Body of pancreas (tissue), 4 donors: ENCODE measurements around the gene ITM2C. TPM values are rescaled to one million over a fixed set of nuclear protein-coding genes. Genes with fewer than 3 reads are reported as not detected.

Experiments used
- ATAC-seq: fragments of 150-250 bp; one replicate; pipeline ENCODE4 v1.9.1; 2016
- DNase-seq, 4 donors: peaks; one replicate each; pipeline ENCODE4 v3.0.0-alpha.2; 2019
- H3K27ac ChIP-seq, 4 donors: fragments of 200-600 bp; sonication (generic); 1 replicate in 3 of 4; 2 replicates in 1 of 4; pipeline versions ENCODE4 v1.5.1 to v1.6.1; 2016 to 2019; ENCODE audit warnings: mild to moderate bottlenecking in 1 of 4, mixed read lengths in 1 of 4, moderate library complexity in 1 of 4
- H3K27me3 ChIP-seq, 2 donors: fragments of 200-600 bp; sonication (generic); one replicate each; pipeline ENCODE4 v1.6.0; 2016; ENCODE audit warnings: mild to moderate bottlenecking in 1 of 2
- H3K36me3 ChIP-seq, 2 donors: fragments of 200-600 bp; sonication (generic); replicated peaks in 1 of 2; 2 replicates each; pipeline ENCODE4 v1.5.1; 2016; ENCODE audit warnings: low read depth in 2 of 2; ENCODE audit not compliant: insufficient read depth in 1 of 2
- H3K4me1 ChIP-seq: fragments of 200-600 bp; sonication (generic); one replicate; pipeline ENCODE4 v1.6.0; 2016
- H3K4me3 ChIP-seq, 2 donors: fragments of 200-600 bp; sonication (generic); 1 replicate in 1 of 2; 2 replicates in 1 of 2; pipeline ENCODE4 v1.5.1; 2016 to 2019
- H3K9me3 ChIP-seq, 3 donors: fragments of 200-600 bp; sonication (generic); 1 replicate in 2 of 3; 2 replicates in 1 of 3; pipeline ENCODE4 v1.5.1; 2016
- CTCF ChIP-seq, 7 experiments: fragments of 450-650 bp in 4 of 7; fragments of 200-600 bp in 3 of 7; sonication (generic) in 3 of 7; IDR thresholded peaks; one replicate each; pipeline ENCODE4 v1.5.1; 2016 to 2019; ENCODE audit warnings: antibody characterized with exemption in 7 of 7
- POLR2A ChIP-seq, 3 donors: fragments of 450-650 bp; IDR thresholded peaks; one replicate each; pipeline ENCODE4 v1.6.1; 2016; ENCODE audit warnings: antibody characterized with exemption in 3 of 3, mild to moderate bottlenecking in 2 of 3
- WGBS, 2 donors: methylation state at CpG; one replicate each; pipeline ENCODE4 v1.1.5; 2017; 5-methylcytosine and 5-hydroxymethylcytosine counted together
- intact Hi-C: fragments of 100-400 bp; cut with DNase I; formaldehyde crosslinking; loops from one replicate; pipeline ENCODE4 v1.15.1; 2023
- total RNA-seq, 2 donors: library from RNA; depleted of rRNA; stranded (reverse); fragments of >200 nt; gene quantifications; one replicate each; pipeline ENCODE4 v1.1.0, GENCODE V29; 2016

The ITM2C gene
- total RNA-seq, 2 donors from 2014 or later, result 32.9 to 43.8 TPM

- H3K27ac ChIP-seq, result no peak overlapping the region
- WGBS, 2 donors, result 42 to 47% methylated on average over 15 to 18 of the region's 18 CpGs
- TF ChIP-seq POLR2A (IDR thresholded peaks at IDR 0.05) (no peak), CTCF (IDR thresholded peaks at IDR 0.05) (no peak)
Measured at GRCh38 chr2:230864122-230864604, 579 bp upstream of the ITM2C start.

GRCh38 chr2:230865307-230865765 is 594 bp downstream of the ITM2C start:
- TF ChIP-seq POLR2A (IDR thresholded peaks at IDR 0.05), result no peak
- TF ChIP-seq CTCF (IDR thresholded peaks at IDR 0.05), result no peak
- WGBS, 2 donors, result 2 to 4% methylated on average over 17 to 24 of the region's 24 CpGs
- ATAC-seq, result no peak

More at GRCh38 chr2:230864122-230864604, 579 bp upstream of the ITM2C start:
- ATAC-seq (no peak), DNase-seq (no peak)
- H3K4me3 ChIP-seq, result peak overlapping the region in 1 of 2 donors; percentile 67
- no peaks in the 10 kb centered on the region for H3K36me3 ChIP-seq
- intact Hi-C loops, result no loop called here
- no peaks in the 10 kb centered on the region for H3K9me3 ChIP-seq
- H3K27me3 ChIP-seq, result no peaks in the 10 kb centered on the region
- peaks cover 40% of the 10 kb centered on the region for H3K4me1 ChIP-seq

DNA sequence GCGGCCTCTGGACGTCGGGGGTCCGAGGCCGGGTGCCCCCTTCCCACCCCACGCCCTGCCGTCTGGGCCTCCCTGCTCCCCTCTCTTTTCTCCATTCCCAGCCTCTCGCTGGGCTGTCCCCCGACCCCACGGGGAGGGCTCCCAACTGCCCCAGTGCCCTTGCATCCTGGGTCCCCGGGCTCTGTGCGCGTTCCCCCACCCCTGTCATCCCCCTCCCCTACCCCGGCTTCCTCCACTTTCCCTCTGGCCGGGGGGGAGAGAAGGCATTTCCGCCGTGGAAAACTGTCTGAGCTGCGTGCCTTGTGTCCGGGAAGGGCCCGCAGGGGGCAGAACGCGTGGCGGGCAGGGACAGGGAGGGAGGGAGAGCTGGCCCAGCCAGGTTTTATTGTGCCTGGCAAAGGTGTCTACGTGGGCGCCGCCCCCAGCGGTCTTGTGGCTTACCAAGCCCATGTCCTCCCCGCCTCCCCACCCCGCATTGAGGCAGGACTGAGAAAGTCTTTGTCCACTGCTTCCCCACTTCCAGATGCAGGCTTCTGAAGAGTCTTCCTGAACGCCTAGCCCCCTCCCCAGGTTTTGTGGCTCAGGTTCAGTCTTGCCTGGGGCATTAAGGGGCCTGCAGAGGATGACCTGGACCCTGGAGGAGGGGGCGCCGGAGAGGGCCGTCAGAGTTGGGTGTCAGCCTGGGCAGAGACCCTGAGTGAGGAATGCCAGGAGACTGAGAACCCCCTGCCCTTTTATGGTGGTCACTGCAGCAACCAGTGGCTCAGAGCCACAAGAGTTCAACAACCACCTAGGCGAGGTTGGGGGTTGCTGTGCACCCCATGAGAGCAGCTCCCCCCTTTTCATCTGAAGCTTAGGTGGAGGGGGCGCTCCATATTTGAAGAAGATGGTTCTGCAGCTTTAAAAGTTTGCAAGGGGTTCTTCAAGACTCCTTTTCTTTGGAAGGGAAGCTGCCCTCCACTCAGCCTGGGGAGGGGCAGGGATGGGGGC is 1.3 kb downstream of the ITM2C start:
- peaks cover 40% of the 10 kb centered on the region for H3K4me1 ChIP-seq
- H3K9me3 ChIP-seq, result no peaks in the 10 kb centered on the region
- H3K36me3 ChIP-seq, result no peaks in the 10 kb centered on the region

More at GRCh38 chr2:230865307-230865765, 594 bp downstream of the ITM2C start:
- no peaks in the 10 kb centered on the region for H3K36me3 ChIP-seq
- H3K27ac ChIP-seq, result peak overlapping the region; percentile 15 to 66 (median 36)
- intact Hi-C loops, result no loop called here
- H3K4me3 ChIP-seq, result peak overlapping the region; percentile 67 to 76
- H3K27me3 ChIP-seq, result no peaks in the 10 kb centered on the region
- no peaks in the 10 kb centered on the region for H3K9me3 ChIP-seq
- peaks cover 40% of the 10 kb centered on the region for H3K4me1 ChIP-seq
- DNase-seq, result no peak

GRCh38 chr2:230866756-230867523 is 2.2 kb downstream of the ITM2C start:
- no peak overlapping the region for H3K4me3 ChIP-seq

More for the DNA sequence above, 1.3 kb downstream of the ITM2C start:
- WGBS, 2 donors, result 25 to 40% methylated on average over 25 to 35 of the region's 35 CpGs
- ATAC-seq (peak; percentile 13), DNase-seq (peak; percentile 32 to 50 (median 43))
- H3K4me3 ChIP-seq, result peak overlapping the region in 1 of 2 donors; percentile 67
- no peaks in the 10 kb centered on the region for H3K27me3 ChIP-seq
- intact Hi-C loops, result no loop called here
- H3K27ac ChIP-seq, result peak overlapping the region; percentile 15 to 66 (median 36)
- no peak for TF ChIP-seq CTCF (IDR thresholded peaks at IDR 0.05)
- TF ChIP-seq POLR2A (IDR thresholded peaks at IDR 0.05), result no peak

More at GRCh38 chr2:230866756-230867523, 2.2 kb downstream of the ITM2C start:
- ATAC-seq (no peak), DNase-seq (peak; percentile 54 to 72 (median 63))
- Histone ChIP-seq H3K4me1 (peaks cover 40% of the 10 kb centered on the region), H3K36me3 (no peaks in the 10 kb centered on the region), H3K27ac (peak overlapping the region in 2 of 4 donors; percentile 26 to 66), H3K27me3 (no peaks in the 10 kb centered on the region), H3K9me3 (no peaks in the 10 kb centered on the region)
- 24 to 31% methylated on average over 9 to 13 of the region's 13 CpGs for WGBS, 2 donors
- TF ChIP-seq POLR2A (IDR thresholded peaks at IDR 0.05) (no peak), CTCF (IDR thresholded peaks at IDR 0.05) (peak in 1 of 7 experiments; percentile 10)
- intact Hi-C loops, result no loop called here
